IMR-90 (cell line): ENCODE data around the gene GGT6. TPM values are rescaled to one million over a fixed set of nuclear protein-coding genes. Genes with fewer than 3 reads are reported as not detected.
A peak's percentile ranks its signal among the peaks of the same experiment; 100 is the strongest.

Source experiments
- ATAC-seq: fragments of 200-7000 bp; cut with Tn5 transposase; 2 replicates; pipeline ENCODE4 v1.9.1; 2020; ENCODE audit warnings: low read depth, mild to moderate bottlenecking, moderate library complexity
- BruUV-seq: library from RNA; stranded (reverse); fragments of 400-500 nt; replicated peaks from 2 replicates; lab custom pipeline; 2021; lab: Mats Ljungman, UMichigan
- CTCF ChIA-PET: fragments of 300-600 bp; formaldehyde crosslinking; extraction: SDS; loops from one replicate; lab custom pipeline; 2021; ENCODE audit warnings: antibody characterized with exemption; lab: Yijun Ruan, JAX
- POLR2A ChIA-PET: fragments of 300-600 bp; sonication (Branson Sonifier 250); formaldehyde crosslinking; loops from one replicate; lab custom pipeline; 2022; ENCODE audit warnings: antibody characterized with exemption; ENCODE audit not compliant: unreplicated experiment; lab: Charles Lee
- DNase-seq: peaks from one replicate; pipeline ENCODE4 v3.0.0; 2013
- H2AFZ ChIP-seq: replicated peaks from 2 replicates; pipeline ENCODE3; 2013; ENCODE audit warnings: low read length, mild to moderate bottlenecking; ENCODE audit not compliant: poor library complexity
- H2AK5ac ChIP-seq: 2 replicates; pipeline ENCODE4 v1.6.1; 2013; ENCODE audit warnings: low read depth, low read length, inconsistent platforms
- H2AK9ac ChIP-seq: replicated peaks from 2 replicates; pipeline ENCODE3; 2013; ENCODE audit warnings: mild to moderate bottlenecking, low read depth, low read length, moderate library complexity; ENCODE audit not compliant: poor library complexity
- H2BK120ac ChIP-seq: 2 replicates; pipeline ENCODE4 v1.6.1; 2013; ENCODE audit warnings: low read depth, low read length, inconsistent platforms
- H2BK15ac ChIP-seq: 3 replicates; pipeline ENCODE4 v1.6.1; 2013; ENCODE audit warnings: low read depth, low read length, inconsistent platforms
- H2BK20ac ChIP-seq: 2 replicates; pipeline ENCODE4 v1.6.1; 2013; ENCODE audit warnings: low read depth, mild to moderate bottlenecking, inconsistent platforms, low read length, moderate library complexity
- H2BK5ac ChIP-seq: 2 replicates; pipeline ENCODE4 v1.6.1; 2013; ENCODE audit warnings: mild to moderate bottlenecking, low read depth, low read length, inconsistent platforms; ENCODE audit not compliant: poor library complexity, severe bottlenecking
- H3K14ac ChIP-seq: replicated peaks from 2 replicates; pipeline ENCODE4 v1.6.1; 2013; ENCODE audit warnings: low read depth, low read length, inconsistent platforms
- H3K18ac ChIP-seq: 2 replicates; pipeline ENCODE4 v1.6.1; 2013; ENCODE audit warnings: low read depth, low read length, control low read depth
- H3K23ac ChIP-seq: 2 replicates; pipeline ENCODE4 v1.6.1; 2013; ENCODE audit warnings: low read depth, low read length, inconsistent platforms
- H3K27ac ChIP-seq: 2 replicates; pipeline ENCODE4 v1.5.1; 2013; ENCODE audit warnings: mild to moderate bottlenecking, control low read depth, low read length; ENCODE audit not compliant: insufficient read depth
- H3K27me3 ChIP-seq: 2 replicates; pipeline ENCODE4 v1.6.1; 2013; ENCODE audit warnings: low read length; ENCODE audit not compliant: control insufficient read depth, insufficient read depth
- H3K36me3 ChIP-seq: 2 replicates; pipeline ENCODE4 v1.6.1; 2013; ENCODE audit warnings: low read length, mixed read lengths; ENCODE audit not compliant: control insufficient read depth, insufficient read depth
- H3K4ac ChIP-seq: 2 replicates; pipeline ENCODE4 v1.6.1; 2013; ENCODE audit warnings: low read depth, low read length, inconsistent platforms
- H3K4me1 ChIP-seq: 2 replicates; pipeline ENCODE4 v1.6.1; 2013; ENCODE audit warnings: low read length, mixed read lengths; ENCODE audit not compliant: control insufficient read depth, insufficient read depth
- H3K4me2 ChIP-seq: 2 replicates; pipeline ENCODE4 v1.6.1; 2013; ENCODE audit warnings: low read depth, mild to moderate bottlenecking, control low read depth, low read length, moderate library complexity
- H3K4me3 ChIP-seq: 2 replicates; pipeline ENCODE4 v1.5.1; 2013; ENCODE audit warnings: low read depth, mild to moderate bottlenecking, control low read depth, low read length, moderate library complexity; ENCODE audit not compliant: insufficient read depth
- H3K56ac ChIP-seq: 2 replicates; pipeline ENCODE4 v1.6.1; 2013; ENCODE audit warnings: low read length, inconsistent platforms; ENCODE audit not compliant: insufficient read depth; ENCODE audit errors: extremely low read depth
- H3K79me1 ChIP-seq, 2 experiments: 2 replicates each; pipeline ENCODE4 v1.6.1; 2013; ENCODE audit warnings: low read length in 2 of 2, inconsistent platforms in 1 of 2, low read depth in 1 of 2
- H3K9ac ChIP-seq: 2 replicates; pipeline ENCODE4 v1.6.1; 2013; ENCODE audit warnings: low read depth, low read length, control low read depth
- H3K9me1 ChIP-seq: 2 replicates; pipeline ENCODE4 v1.6.1; 2013; ENCODE audit warnings: low read length, inconsistent platforms; ENCODE audit not compliant: insufficient read depth
- H3K9me3 ChIP-seq: 2 replicates; pipeline ENCODE4 v1.6.1; 2013; ENCODE audit warnings: low read length; ENCODE audit not compliant: control insufficient read depth, insufficient read depth
- H4K20me1 ChIP-seq: 2 replicates; pipeline ENCODE4 v1.6.1; 2013; ENCODE audit warnings: low read length, inconsistent platforms; ENCODE audit not compliant: insufficient read depth
- H4K5ac ChIP-seq: 2 replicates; pipeline ENCODE4 v1.6.1; 2013; ENCODE audit warnings: mild to moderate bottlenecking, low read depth, low read length, control low read depth
- H4K8ac ChIP-seq, 2 experiments: 2 replicates each; pipeline ENCODE4 v1.6.1; 2013; ENCODE audit warnings: low read depth in 2 of 2, low read length in 2 of 2, control low read depth in 1 of 2, inconsistent platforms in 1 of 2
- H4K91ac ChIP-seq: 2 replicates; pipeline ENCODE4 v1.6.1; 2013; ENCODE audit warnings: low read depth, low read length, inconsistent platforms; ENCODE audit not compliant: insufficient read depth
- MAZ ChIP-seq: IDR thresholded peaks from 2 replicates; pipeline ENCODE4 v1.6.1; 2012; ENCODE audit warnings: low read depth, mild to moderate bottlenecking, low read length, improper control_type of control experiment, moderate library complexity, borderline replicate concordance
- POLR2A ChIP-seq: IDR thresholded peaks from 2 replicates; pipeline ENCODE4 v1.6.1; 2012; ENCODE audit warnings: mild to moderate bottlenecking, low read depth, low read length
- SMC3 ChIP-seq: fragments of 150-350 bp; IDR thresholded peaks from 2 replicates; pipeline ENCODE4 v1.6.1; 2016; ENCODE audit warnings: low read depth, mild to moderate bottlenecking, antibody characterized with exemption, low read length, moderate library complexity
- WGBS, 2 experiments: methylation state at CpG; one replicate each; pipeline versions ENCODE4 v1.1.5 to v1.1.7; 2013; ENCODE audit warnings: missing lambda C conversion rate in 2 of 2; ENCODE audit not compliant: insufficient read length in 1 of 2; ENCODE audit errors: extremely low coverage in 2 of 2; 5-methylcytosine and 5-hydroxymethylcytosine counted together
- dilution Hi-C: fragments of 300-500 bp; cut with HindIII; formaldehyde crosslinking; loops from one replicate; pipeline ENCODE4 v1.14.3; 2018; ENCODE audit warnings: low sequenced_read_pairs; ENCODE audit not compliant: unreplicated experiment
- in situ Hi-C: fragments of 300-500 bp; cut with MboI; formaldehyde crosslinking; loops from 3 replicates; pipeline ENCODE4 v1.14.3; 2019; ENCODE audit warnings: low sequenced_read_pairs, inconsistent platforms, mixed read lengths
- intact Hi-C: fragments of 100-400 bp; cut with micrococcal nuclease; formaldehyde crosslinking; loops from 2 replicates; pipeline ENCODE4 v1.10.0; 2022
- polyA plus RNA-seq, 3 experiments: library from polyadenylated mRNA; depleted of rRNA; stranded (reverse); fragments of >200 nt; gene quantifications; 2 replicates each; pipeline ENCODE4 v1.2.3, GENCODE V29; 2012; ENCODE audit warnings: low replicate concordance in 1 of 3
- total RNA-seq: library from RNA; depleted of rRNA; stranded (reverse); fragments of >200 nt; gene quantifications from 2 replicates; pipeline ENCODE4 v1.2.3, GENCODE V29; 2012
- TF ChIP-seq, protein P1 (sequence below): fragments of 150-350 bp; IDR thresholded peaks from 2 replicates; pipeline ENCODE4 v1.6.1; 2016; ENCODE audit warnings: low read depth, mild to moderate bottlenecking, low read length, moderate library complexity, borderline replicate concordance
- TF ChIP-seq, protein P2 (sequence below): conservative IDR thresholded peaks from 2 replicates; pipeline ENCODE4 v1.5.1; 2012; ENCODE audit warnings: mild to moderate bottlenecking, low read depth, low read length, improper control_type of control experiment

The GGT6 gene
- total and polyA plus RNA-seq, 2 of the 4 experiments (the other 2 are of a cell fraction): not detected

DNA sequence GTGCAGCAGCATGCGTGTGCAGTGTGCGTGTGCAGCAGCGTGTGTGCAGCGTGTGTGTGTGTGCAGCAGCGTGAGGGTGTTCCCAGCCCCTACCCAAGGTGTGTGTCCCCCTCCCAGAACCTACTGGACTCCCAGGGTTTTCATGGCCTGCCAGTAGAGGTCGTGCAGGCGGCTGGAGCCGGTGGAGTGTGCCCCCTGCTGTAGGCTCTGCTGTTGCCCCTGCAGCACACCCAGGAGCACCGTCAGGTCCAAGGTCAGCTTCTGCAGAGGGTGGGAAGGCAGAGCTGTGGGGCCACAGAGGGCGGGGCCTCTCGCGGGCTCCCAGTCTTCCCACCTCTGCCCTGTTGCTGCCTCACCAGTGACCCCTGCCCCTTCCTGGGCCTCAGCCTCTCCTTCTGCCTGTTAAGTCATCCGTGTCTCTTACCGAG, 20.1 kb downstream of the GGT6 start:
- Histone ChIP-seq H3K27me3 (no peaks in the 10 kb centered on the region), H2AFZ (no peak overlapping the region), H3K79me1 (no peaks in the 10 kb centered on the region; a peak in 1 of 4 replicates), H2AK9ac (no peak overlapping the region), H2AK5ac (no peak overlapping the region), H3K56ac (no peak overlapping the region), H3K36me3 (peaks cover 57% of the 10 kb centered on the region), H3K27ac (no peak overlapping the region), H3K23ac (no peak overlapping the region), H2BK20ac (no peak overlapping the region), H3K14ac (no peak overlapping the region), H3K4ac (no peak overlapping the region), H3K4me2 (no peak overlapping the region), H3K4me3 (no peak overlapping the region), H4K20me1 (peaks cover 15% of the 10 kb centered on the region), H2BK120ac (no peak overlapping the region), H3K9me3 (no peaks in the 10 kb centered on the region), H2BK5ac (no peak overlapping the region), H3K18ac (no peak overlapping the region), H3K9ac (no peak overlapping the region), H3K4me1 (peaks cover 3% of the 10 kb centered on the region; the same call in 1 of the 2 replicates), H4K5ac (no peak overlapping the region), H3K9me1 (no peaks in the 10 kb centered on the region), H2BK15ac (no peak overlapping the region), H4K8ac (no peak overlapping the region), H4K91ac (no peak overlapping the region)
- DNase-seq (no peak), ATAC-seq (no peak)
- ChIA-PET CTCF (no interaction called here), POLR2A (no interaction called here)
- 80% methylated on average over 6 of the region's 14 CpGs; no CpG with 5 or more reads in 1 of the 2 experiments for WGBS, 2 experiments
- in situ Hi-C loops: no loop called here
- TF ChIP-seq, protein P1, sequence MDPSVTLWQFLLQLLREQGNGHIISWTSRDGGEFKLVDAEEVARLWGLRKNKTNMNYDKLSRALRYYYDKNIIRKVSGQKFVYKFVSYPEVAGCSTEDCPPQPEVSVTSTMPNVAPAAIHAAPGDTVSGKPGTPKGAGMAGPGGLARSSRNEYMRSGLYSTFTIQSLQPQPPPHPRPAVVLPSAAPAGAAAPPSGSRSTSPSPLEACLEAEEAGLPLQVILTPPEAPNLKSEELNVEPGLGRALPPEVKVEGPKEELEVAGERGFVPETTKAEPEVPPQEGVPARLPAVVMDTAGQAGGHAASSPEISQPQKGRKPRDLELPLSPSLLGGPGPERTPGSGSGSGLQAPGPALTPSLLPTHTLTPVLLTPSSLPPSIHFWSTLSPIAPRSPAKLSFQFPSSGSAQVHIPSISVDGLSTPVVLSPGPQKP: no peak
- TF ChIP-seq, protein P2, sequence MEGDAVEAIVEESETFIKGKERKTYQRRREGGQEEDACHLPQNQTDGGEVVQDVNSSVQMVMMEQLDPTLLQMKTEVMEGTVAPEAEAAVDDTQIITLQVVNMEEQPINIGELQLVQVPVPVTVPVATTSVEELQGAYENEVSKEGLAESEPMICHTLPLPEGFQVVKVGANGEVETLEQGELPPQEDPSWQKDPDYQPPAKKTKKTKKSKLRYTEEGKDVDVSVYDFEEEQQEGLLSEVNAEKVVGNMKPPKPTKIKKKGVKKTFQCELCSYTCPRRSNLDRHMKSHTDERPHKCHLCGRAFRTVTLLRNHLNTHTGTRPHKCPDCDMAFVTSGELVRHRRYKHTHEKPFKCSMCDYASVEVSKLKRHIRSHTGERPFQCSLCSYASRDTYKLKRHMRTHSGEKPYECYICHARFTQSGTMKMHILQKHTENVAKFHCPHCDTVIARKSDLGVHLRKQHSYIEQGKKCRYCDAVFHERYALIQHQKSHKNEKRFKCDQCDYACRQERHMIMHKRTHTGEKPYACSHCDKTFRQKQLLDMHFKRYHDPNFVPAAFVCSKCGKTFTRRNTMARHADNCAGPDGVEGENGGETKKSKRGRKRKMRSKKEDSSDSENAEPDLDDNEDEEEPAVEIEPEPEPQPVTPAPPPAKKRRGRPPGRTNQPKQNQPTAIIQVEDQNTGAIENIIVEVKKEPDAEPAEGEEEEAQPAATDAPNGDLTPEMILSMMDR: 0 out of 2 replicates have a peak, but pooled peaks have one; percentile 13
- TF ChIP-seq SMC3 (no peak), MAZ (no peak), POLR2A (no peak)
- BruUV-seq: no TSS peak
- dilution Hi-C loops: no loop called here
- intact Hi-C loops: no loop called here
